DLD1 (cell line): ENCODE measurements around the gene TSTD1.
"Not testable (repeated sequence)": the region's sequence is repeated elsewhere in the genome, so short reads cannot be mapped to it uniquely, and the experiment has no call there.

Source experiments
- in situ Hi-C: cut with HindIII; loops from 2 replicates; pipeline ENCODE4 v1.10.0; 2017; ENCODE audit warnings: low sequenced_read_pairs

TSTD1 gene

GRCh38 chr1:161069241-161069640 lies 30.5 kb upstream of the TSTD1 start:
- in situ Hi-C loops, result no loop called here

DNA sequence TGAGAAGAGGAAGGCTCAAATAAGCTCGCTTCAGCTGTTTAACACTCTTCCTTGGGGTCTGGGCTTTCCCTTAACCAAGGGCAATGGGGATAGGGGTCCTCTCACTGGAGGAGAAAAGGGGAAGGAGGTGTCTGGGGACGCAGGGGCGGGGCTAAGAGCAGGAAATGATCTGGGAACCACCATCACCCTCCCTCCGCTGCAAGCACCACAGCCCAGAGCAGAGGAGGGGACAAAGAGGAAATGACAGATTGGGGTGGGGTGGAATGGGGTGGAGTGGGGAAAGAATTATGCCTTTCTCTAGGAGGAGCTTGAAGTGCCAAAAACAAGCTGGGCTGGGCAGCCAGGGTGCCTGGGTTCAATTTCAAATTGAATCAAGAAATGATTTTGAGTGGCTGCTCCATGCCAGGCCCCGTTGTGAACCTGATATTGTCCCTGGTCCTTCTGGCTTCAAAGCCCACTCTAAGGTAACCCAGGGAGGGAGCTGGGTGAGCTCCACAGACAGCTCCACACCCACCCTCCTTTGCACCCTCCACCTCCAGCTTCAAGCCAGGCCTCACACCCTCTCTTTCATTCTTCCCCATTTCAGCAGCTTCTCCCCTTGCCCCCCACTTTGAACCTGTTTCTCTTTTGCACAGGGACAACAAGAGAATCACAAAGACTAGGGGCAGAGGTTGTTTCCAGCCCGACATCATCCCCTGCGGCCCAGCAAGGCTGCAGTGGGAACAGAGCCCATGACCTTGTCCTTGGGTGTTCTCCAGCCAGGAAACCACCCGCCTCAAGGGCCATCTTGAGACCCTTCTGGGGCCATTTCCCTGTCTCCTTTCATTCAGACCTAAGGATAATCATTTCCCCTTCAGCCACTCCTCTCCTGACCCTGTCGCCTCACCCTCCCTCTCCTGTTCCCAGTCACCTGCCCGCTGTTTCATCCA lies 29.8 kb upstream of the TSTD1 start:
- in situ Hi-C loops, result no loop called here

DNA sequence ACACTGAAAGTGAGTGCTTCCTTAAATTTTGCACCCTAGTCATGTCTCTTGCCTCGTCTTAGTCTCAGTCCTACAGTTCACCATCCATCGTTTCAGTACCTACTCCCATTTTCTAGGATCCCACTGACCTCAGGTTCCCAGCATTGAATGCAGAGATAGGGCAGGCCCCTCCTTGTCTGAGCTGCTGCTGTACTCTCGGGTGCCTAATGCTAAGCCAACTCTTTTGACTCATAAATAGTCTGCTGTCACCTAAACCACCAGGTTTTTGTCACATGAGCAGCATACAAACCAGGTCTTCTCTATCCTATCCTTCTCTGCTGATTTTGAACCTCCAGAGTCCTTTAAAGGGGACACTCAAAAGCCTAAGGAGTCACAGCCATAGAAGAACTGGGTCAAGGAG lies 27.9 kb upstream of the TSTD1 start:
- in situ Hi-C loops, result no loop called here

- in situ Hi-C loops, result not testable (repeated sequence)
These were observed 26.9 kb upstream of the TSTD1 start for GRCh38 chr1:161065681-161066080.

DNA sequence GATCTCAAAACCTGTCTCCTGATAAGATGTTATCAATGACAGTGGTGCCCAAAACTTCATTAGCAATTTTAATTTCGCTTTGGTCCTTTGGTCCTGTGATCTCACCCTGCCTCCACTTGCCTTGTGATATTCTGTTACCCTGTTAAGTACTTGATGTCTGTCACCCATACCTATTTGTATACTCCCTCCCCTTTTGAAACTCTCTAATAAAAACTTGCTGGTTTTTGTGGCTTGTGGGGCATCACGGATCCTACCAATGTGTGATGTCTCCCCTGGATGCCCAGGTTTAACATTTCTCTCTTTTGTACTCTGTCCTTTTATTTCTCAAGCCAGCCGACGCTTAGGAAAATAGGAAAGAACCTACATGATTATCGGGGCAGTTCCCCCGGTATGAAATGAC lies 25.2 kb upstream of the TSTD1 start:
- in situ Hi-C loops, result not testable (repeated sequence)

- in situ Hi-C loops, result no loop called here
These were observed 22.7 kb upstream of the TSTD1 start for GRCh38 chr1:161061419-161061818.

DNA sequence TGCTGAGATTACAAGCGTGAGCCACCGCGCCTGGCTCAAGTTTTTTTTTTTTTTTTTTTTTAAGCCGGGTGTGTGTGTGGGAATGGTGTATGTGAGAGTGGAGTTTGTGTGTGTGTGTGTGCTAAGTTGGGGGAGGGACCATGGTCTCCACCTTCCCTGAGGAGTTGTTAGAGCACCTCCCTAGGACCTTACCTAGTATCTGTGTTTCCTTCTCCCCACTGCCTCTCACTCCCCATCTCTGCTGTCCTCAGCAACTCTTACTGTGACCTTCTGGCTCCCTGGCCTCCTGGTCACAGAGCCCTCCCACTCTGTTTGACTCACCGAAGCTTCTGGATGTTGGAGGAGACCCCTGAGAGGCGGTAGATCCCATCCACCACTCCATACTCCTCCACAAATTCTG lies 20.5 kb upstream of the TSTD1 start:
- in situ Hi-C loops, result no loop called here

DNA sequence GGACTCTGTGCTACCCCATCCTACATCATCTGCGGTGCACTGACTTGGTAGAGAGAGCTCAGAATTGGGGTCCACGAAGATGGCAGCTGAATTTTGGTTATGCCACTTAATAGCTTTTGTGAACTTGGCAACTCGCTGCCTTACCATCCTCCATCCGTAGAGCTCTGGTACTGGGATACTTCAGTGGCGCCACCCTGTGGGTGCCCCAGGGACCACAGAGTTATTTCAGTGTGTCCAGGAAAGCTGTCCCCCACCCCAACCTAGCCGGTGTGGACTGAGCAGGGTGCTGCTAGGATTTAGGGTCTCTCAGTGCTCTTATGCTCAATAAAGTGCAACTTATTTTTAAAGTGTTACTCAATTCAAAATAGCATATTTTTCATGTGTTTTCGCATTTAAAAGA lies 16.0 kb upstream of the TSTD1 start:
- in situ Hi-C loops, result no loop called here

DNA sequence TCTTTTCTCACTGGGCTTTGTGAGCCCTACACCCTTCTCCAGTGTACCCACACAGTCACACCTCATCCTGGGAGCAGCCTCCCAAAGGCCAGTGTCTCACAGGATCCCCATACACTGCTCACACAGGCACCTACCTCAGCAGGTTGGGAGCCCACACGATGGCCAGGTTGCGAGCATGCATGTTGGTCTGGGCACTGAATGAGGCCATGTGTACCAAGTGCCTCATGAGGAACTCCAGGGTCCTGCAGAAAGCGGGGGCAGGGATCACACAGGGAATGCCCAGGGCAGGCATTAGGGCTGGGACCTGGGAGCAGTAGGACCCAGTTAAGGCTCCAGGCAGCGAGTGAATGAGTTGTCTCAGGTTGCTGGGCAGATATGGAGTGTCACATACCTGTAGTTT lies 15.5 kb upstream of the TSTD1 start:
- in situ Hi-C loops, result no loop called here

GRCh38 chr1:161052899-161053298 lies 14.1 kb upstream of the TSTD1 start:
- in situ Hi-C loops, result no loop called here

- in situ Hi-C loops, result no loop called here
These were observed 12.5 kb upstream of the TSTD1 start for GRCh38 chr1:161051219-161051618.

GRCh38 chr1:161048949-161049722 lies 10.4 kb upstream of the TSTD1 start:
- in situ Hi-C loops, result no loop called here

DNA sequence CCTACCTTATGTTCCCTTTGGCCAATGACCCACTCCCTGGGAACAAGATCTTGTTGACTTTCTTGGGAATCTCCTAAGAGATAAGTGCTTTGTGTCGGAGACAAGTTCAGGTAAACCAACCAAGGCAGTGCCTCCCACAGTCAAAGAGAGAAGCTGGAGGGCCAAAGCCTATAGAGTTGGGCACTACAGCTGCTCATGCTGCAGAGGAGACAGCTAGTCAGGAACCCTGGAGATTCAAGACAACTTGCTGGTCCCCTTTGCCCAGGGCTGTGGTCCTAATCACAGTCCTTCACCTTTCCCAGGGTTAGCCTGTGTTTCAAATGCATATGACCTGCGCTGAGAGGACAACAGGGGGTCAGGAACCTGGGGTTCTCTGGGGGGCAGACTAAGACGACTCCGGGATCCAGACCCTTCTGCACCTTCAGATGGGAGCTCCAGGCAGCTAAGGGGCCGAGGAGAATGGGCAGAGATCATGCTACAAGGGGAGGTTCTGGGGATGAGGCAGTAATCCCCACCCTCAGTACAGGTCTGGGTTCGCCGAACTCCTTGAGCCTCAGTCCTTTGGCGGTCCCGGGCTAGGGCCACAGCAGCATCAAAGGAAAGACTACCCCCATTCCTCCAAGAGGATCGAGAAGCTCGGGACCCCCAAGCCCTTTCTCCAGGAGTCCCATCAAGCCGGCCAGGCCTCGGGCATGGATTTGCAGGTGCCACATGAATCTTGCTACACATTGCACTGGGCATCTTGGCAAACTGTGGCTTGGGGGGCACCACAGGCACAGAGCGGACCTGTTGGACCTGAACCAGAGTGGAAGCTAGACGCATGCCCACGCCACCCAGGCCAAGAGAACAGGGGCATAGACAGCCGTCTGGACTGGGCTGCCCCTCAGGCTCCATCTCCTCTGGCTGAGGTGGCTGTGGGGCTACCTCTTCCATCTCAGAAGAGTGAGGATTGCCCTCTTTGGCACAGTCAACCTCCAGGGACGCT lies 9.0 kb upstream of the TSTD1 start:
- in situ Hi-C loops, result no loop called here

DNA sequence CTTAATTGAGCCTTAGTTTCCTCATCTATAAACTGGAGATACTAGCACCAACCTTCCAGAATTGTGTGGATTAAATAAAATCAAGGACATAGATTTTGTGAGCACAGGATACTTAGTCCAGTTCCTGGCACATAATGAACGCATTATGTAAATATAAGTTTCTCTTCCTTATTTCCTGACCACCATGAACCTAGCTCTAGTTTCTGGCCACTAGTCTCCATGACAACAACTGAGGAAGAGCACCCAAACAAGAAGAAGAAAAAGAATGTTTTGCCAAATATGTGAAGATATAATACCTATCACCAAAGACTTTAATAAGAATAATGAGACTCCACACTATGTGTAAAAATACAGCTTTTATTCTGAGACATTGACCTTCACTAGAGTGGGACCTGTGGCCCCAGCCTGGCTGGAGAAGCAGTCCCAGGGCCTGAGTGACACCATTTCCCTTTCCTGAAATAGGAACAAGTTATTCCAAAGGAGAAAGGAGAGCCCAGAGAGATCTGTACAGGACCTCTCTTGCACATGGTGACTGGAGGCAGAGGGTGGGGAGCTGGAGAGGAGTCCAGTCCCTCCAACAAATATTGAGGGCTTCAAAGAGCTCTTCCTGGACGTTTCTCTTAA lies 8.0 kb upstream of the TSTD1 start:
- in situ Hi-C loops, result no loop called here

- in situ Hi-C loops, result no loop called here
These were observed 7.2 kb upstream of the TSTD1 start, which contains the start of gene USF1 for GRCh38 chr1:161045736-161046604. Gene USF1 (minus strand): TSS chr1:161045977. CDS start chr1:161043275, 2,702 bp downstream.

DNA sequence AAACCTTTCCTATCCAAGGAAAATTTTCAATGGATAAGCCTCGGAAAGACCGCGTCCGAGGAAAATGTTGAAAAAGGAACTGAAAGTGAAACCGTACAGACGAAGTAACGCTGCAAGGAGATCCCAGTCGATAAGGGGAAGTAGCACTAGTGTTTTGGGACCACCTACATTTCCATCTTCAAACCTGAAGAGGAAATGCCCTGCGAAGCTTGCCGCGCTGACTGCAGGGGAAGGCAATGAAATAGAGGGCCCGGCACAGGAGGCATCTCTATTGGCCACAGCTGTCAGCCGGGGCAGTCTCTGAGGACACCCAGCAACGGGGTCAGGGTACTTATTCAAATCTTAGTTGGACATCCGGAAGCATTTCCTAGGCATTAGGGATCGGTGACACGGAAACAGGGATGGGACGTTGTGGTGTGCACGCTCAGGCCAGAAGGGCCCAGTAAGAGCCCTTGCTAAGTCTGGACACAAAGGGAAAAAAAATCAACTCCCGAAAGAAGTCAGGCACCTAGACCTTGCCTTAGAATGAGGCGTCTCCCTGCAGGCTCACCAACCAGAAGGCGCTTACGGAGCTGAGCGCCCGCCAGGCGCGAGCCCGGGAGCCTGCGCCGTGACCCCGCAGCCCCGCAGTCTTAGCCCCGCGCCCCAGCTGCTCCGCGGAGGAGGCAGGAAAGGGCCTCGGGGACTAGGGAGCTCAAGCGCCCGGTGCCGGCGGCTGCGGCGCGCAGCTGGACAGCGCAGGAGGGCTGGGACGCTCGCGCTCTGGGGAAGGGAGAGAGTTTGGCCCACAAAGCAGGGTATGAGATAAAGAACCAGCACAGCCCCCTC lies 6.4 kb upstream of the TSTD1 start:
- in situ Hi-C loops, result no loop called here

GRCh38 chr1:161044535-161044907 lies 5.8 kb upstream of the TSTD1 start:
- in situ Hi-C loops, result no loop called here

GRCh38 chr1:161039546-161039945 lies 782 bp upstream of the TSTD1 start:
- in situ Hi-C loops, result no loop called here

- in situ Hi-C loops, result no loop called here
These were observed 386 bp upstream of the TSTD1 start for GRCh38 chr1:161039154-161039545.
